ENCODE data around the gene SEL1L3.

The SEL1L3 gene

DNA sequence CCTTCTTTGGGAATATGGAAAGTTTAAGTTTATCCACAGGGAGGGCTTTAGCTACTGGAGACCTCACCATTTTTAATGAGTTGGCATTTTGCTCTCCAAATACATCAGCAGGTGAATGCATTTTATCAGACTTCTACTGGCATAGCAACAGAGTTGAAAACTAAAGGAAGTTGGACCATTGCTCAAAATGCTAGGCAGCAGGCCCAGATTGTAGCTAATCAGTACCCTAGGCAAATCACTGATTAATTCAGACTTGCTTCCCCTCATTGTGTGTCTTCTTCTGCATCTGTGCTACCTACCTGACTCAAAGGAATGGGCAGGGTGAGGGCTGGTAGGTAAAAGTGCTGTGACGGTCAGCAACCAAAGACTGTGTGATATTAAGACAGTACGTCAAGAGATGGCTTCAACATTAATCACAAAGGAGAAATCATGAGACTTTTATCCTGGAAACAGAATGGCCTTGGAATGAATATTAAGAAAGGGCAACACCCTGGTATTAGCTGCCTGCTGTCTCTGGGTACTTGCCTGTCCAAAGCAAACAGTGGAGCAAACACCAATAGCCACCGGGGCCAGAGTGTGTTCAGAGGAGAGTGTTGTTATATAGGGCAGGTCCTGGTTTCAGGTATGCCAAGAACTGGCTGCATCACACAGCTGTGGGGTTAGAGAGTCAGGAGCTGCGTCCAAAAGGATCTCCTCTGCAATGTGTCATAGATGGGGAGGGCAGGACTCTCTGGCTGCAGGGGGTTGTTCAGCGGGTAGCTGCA lies 34.2 kb upstream of the SEL1L3 start:
- H3K4me3 ChIP-seq (ENCODE audit: low read depth, low read length): no peak overlapping the region
- no peaks in the 10 kb centered on the region for H3K4me1 ChIP-seq
- no peaks in the 10 kb centered on the region for H3K9me3 ChIP-seq (ENCODE audit: control insufficient read depth, low read length)
- no peaks in the 10 kb centered on the region for H3K27me3 ChIP-seq (ENCODE audit: control insufficient read depth, insufficient read depth, low read length)
- no peak overlapping the region for H3K9ac ChIP-seq
- H2AFZ ChIP-seq: no peak overlapping the region
- TF ChIP-seq, protein P1, sequence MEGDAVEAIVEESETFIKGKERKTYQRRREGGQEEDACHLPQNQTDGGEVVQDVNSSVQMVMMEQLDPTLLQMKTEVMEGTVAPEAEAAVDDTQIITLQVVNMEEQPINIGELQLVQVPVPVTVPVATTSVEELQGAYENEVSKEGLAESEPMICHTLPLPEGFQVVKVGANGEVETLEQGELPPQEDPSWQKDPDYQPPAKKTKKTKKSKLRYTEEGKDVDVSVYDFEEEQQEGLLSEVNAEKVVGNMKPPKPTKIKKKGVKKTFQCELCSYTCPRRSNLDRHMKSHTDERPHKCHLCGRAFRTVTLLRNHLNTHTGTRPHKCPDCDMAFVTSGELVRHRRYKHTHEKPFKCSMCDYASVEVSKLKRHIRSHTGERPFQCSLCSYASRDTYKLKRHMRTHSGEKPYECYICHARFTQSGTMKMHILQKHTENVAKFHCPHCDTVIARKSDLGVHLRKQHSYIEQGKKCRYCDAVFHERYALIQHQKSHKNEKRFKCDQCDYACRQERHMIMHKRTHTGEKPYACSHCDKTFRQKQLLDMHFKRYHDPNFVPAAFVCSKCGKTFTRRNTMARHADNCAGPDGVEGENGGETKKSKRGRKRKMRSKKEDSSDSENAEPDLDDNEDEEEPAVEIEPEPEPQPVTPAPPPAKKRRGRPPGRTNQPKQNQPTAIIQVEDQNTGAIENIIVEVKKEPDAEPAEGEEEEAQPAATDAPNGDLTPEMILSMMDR (IDR thresholded peaks at IDR 0.05): no peak
- no peak overlapping the region for H3K27ac ChIP-seq
- no peaks in the 10 kb centered on the region for H3K36me3 ChIP-seq (ENCODE audit: control insufficient read depth, insufficient read depth, low read length)
- H3K4me2 ChIP-seq (ENCODE audit: low read length): no peak overlapping the region
- no peaks in the 10 kb centered on the region for H3K79me2 ChIP-seq

DNA sequence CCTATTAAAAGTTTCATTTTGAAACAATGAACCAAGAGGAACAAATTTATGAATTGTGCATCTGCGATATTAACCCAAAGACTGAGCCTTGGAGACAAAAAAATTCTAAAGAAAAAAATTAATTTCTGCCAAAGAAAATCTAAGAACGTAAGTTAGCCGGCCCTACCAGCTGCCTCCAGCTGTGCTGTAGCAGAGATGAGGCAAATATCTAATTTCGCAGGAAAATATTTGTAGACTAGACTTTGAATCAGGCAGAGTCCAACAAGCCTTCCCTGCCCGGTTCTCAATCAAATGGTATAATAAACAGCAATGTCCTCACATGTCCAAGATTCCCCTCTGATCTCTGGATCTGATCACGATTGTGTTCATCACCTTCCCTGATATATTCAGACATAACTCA lies 30.0 kb upstream of the SEL1L3 start:
- no peaks in the 10 kb centered on the region for H3K79me2 ChIP-seq
- H3K4me1 ChIP-seq: no peaks in the 10 kb centered on the region
- no peak overlapping the region for H2AFZ ChIP-seq
- H3K9me3 ChIP-seq (ENCODE audit: control insufficient read depth, low read length): no peaks in the 10 kb centered on the region
- no peak overlapping the region for H3K4me3 ChIP-seq (ENCODE audit: low read depth, low read length)
- no peak overlapping the region for H3K4me2 ChIP-seq (ENCODE audit: low read length)
- no peak overlapping the region for H3K27ac ChIP-seq
- TF ChIP-seq, protein P1 (IDR thresholded peaks at IDR 0.05): no peak
- H3K36me3 ChIP-seq (ENCODE audit: control insufficient read depth, insufficient read depth, low read length): no peaks in the 10 kb centered on the region
- no peak overlapping the region for H3K9ac ChIP-seq
- no peaks in the 10 kb centered on the region for H3K27me3 ChIP-seq (ENCODE audit: control insufficient read depth, insufficient read depth, low read length)

DNA sequence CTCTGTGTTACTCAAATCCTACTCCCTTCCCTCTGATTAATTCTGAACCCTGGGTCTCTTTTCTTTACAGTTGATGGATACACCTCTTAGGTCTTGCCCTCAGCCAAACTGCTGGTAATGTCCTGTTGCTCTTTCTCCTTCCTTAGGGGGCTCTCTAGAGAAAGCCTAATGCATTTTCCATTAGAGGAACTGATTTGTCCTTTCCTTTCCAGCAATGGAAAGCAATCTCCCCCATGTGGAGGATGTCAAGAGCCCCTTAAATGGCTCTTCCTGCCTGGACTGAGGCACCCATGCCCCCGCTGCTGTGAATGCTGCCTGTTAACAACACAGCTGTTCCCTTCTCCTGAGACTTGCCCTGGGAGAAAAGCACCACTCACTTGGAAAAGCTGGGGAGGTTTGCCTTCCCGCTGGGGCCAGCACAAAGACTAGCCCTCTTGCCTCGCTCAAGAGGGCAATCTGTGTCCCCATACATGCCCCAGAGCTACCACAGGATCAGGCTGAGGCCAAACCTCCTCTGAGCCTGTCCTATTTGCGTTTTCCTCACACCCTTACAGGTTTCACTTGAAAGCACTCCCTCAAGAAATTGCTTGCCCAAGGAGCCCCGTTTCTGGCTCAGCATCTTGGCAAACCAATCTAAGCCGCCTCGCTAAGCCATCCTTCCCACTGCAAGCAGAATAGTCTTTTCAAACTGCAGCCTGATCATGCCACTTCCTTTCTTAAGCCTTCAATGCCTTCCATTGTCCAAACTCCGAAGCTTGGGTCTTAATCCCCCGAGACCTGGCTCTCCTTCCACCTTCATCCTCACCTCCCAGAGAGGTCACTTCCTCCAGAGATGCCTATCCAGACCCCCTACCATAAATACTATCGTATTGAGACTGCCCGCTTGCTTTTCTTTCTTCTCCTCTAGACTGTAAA lies 28.0 kb upstream of the SEL1L3 start:
- Histone ChIP-seq H3K36me3 (ENCODE audit: control insufficient read depth, insufficient read depth, low read length) (no peaks in the 10 kb centered on the region), H3K4me1 (no peaks in the 10 kb centered on the region), H3K4me3 (ENCODE audit: low read depth, low read length) (no peak overlapping the region), H2AFZ (no peak overlapping the region), H3K27ac (no peak overlapping the region), H3K79me2 (no peaks in the 10 kb centered on the region), H3K9ac (no peak overlapping the region), H3K4me2 (ENCODE audit: low read length) (no peak overlapping the region), H3K9me3 (ENCODE audit: control insufficient read depth, low read length) (no peaks in the 10 kb centered on the region), H3K27me3 (ENCODE audit: control insufficient read depth, insufficient read depth, low read length) (no peaks in the 10 kb centered on the region)
- TF ChIP-seq, protein P1 (IDR thresholded peaks at IDR 0.05): no peak

DNA sequence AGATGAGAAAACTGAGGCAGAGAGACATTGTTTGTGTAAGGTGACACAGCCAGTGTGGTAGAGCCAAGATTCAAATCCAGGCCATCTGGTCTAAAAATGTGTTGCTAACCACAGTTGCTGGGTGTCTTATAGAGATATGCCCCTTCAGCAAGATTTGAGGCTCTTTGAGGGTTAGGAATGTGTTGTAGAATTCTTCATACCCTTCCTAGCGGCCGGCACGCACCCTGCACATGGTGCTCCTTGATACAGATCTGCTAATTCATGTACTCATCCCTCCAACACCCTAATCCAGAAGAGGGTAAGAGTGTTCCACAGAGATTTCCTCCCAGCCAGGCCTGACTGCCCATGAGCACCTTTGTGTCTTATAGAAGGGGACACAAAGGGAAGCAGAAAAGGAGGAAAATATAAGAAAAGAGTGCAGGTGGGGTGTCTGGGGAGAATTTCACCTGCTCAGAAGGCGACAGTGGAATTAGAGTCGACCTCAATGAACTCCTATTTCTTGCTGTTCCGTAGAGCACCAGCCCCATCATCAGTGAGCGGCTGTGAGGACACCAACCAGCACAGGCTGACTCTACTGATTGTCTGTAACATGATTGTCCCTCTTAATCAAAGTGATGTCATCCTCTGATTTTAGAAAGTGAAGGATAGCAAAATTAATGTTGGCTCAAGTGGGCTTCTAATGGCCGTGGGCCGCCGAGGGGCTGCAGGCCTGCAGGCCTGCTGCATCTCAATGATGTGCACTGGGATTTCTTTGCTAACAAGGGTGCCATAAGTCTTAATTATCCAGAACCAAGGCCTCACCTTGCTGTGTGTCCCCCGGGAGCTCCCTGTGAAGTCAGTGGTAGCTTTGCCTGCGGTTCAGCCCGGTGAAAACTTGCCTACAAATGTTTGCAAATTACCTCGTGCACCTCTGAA lies 27.1 kb upstream of the SEL1L3 start:
- no peaks in the 10 kb centered on the region for H3K79me2 ChIP-seq
- no peaks in the 10 kb centered on the region for H3K27me3 ChIP-seq (ENCODE audit: control insufficient read depth, insufficient read depth, low read length)
- TF ChIP-seq, protein P1 (IDR thresholded peaks at IDR 0.05): no peak
- H3K4me2 ChIP-seq (ENCODE audit: low read length): no peak overlapping the region
- no peak overlapping the region for H3K9ac ChIP-seq
- H3K9me3 ChIP-seq (ENCODE audit: control insufficient read depth, low read length): no peaks in the 10 kb centered on the region
- no peak overlapping the region for H3K27ac ChIP-seq
- H2AFZ ChIP-seq: no peak overlapping the region
- no peaks in the 10 kb centered on the region for H3K36me3 ChIP-seq (ENCODE audit: control insufficient read depth, insufficient read depth, low read length)
- no peaks in the 10 kb centered on the region for H3K4me1 ChIP-seq
- H3K4me3 ChIP-seq (ENCODE audit: low read depth, low read length): no peak overlapping the region
